SU-DHL-6 (cell line): ENCODE measurements around the gene HSPA1A.

Source experiments
- H2AFZ ChIP-seq: fragments of 200-600 bp; sonication (generic); 2 replicates; pipeline ENCODE4 v1.6.1; 2014; ENCODE audit warnings: low read depth, mild to moderate bottlenecking, moderate library complexity, mixed read lengths, antibody characterized with exemption, low read length; ENCODE audit not compliant: severe bottlenecking
- H3F3A ChIP-seq: fragments of 200-600 bp; shearing (Covaris generic); 2 replicates; pipeline ENCODE4 v1.6.0; 2016; ENCODE audit warnings: antibody characterized with exemption, mild to moderate bottlenecking; ENCODE audit not compliant: insufficient read depth
- H3K27ac ChIP-seq: fragments of 200-600 bp; sonication (generic); 2 replicates; pipeline ENCODE4 v1.5.1; 2016; ENCODE audit warnings: low read depth, mild to moderate bottlenecking, low read length, moderate library complexity, mixed read lengths
- H3K27me3 ChIP-seq: fragments of 200-600 bp; sonication (generic), shearing (Covaris generic); 2 replicates; pipeline ENCODE4 v1.6.0; 2014; ENCODE audit warnings: mild to moderate bottlenecking, low read length
- H3K36me3 ChIP-seq: fragments of 200-600 bp; sonication (generic); 2 replicates; pipeline ENCODE4 v1.6.1; 2014; ENCODE audit warnings: mild to moderate bottlenecking, low read length, mixed read lengths
- H3K4me2 ChIP-seq: fragments of 300-600, 200-600 bp; shearing (Covaris generic), sonication (generic); 2 replicates; pipeline ENCODE4 v1.6.0; 2014; ENCODE audit warnings: low read length, low read depth, mild to moderate bottlenecking; ENCODE audit not compliant: poor library complexity, severe bottlenecking
- H3K4me3 ChIP-seq: fragments of 200-600 bp; sonication (generic); 2 replicates; pipeline ENCODE4 v1.5.1; 2014; ENCODE audit warnings: antibody characterized with exemption, low read length, mild to moderate bottlenecking, mixed read lengths; ENCODE audit not compliant: insufficient read depth, poor library complexity, severe bottlenecking
- H3K79me2 ChIP-seq: fragments of 200-600 bp; sonication (generic); 2 replicates; pipeline ENCODE4 v1.6.1; 2014; ENCODE audit warnings: mild to moderate bottlenecking, low read length, moderate library complexity; ENCODE audit not compliant: insufficient read depth
- H3K9ac ChIP-seq: fragments of 200-600 bp; sonication (generic); 2 replicates; pipeline ENCODE4 v1.7.0; 2014; ENCODE audit warnings: mild to moderate bottlenecking, low read length
- H3K9me2 ChIP-seq: fragments of 200-600 bp; sonication (generic); replicated peaks from 2 replicates; pipeline ENCODE4 v1.6.1; 2014; ENCODE audit warnings: low read length; ENCODE audit not compliant: insufficient read depth
- H3K9me3 ChIP-seq: fragments of 200-600 bp; sonication (generic); 2 replicates; pipeline ENCODE4 v1.6.1; 2014; ENCODE audit warnings: low read length, mixed read lengths; ENCODE audit not compliant: insufficient read depth
- H4K20me1 ChIP-seq: fragments of 200-600 bp; sonication (generic); 2 replicates; pipeline ENCODE4 v1.6.1; 2014; ENCODE audit warnings: low read depth, mild to moderate bottlenecking, antibody characterized with exemption, low read length, moderate library complexity, mixed read lengths
- EZH2phosphoT487 ChIP-seq: fragments of 200-600 bp; sonication (generic), shearing (Covaris generic); conservative IDR thresholded peaks from 2 replicates; pipeline ENCODE4 v1.6.1; 2018; ENCODE audit warnings: mild to moderate bottlenecking, antibody characterized with exemption, low read length, moderate library complexity, mixed read lengths
- TF ChIP-seq, protein P1 (sequence below): fragments of 200-600 bp; sonication (generic); IDR thresholded peaks from one replicate; pipeline ENCODE4 v1.5.1; 2017; ENCODE audit warnings: antibody characterized with exemption, mild to moderate bottlenecking, low read length, moderate library complexity; ENCODE audit not compliant: insufficient read depth, poor library complexity, severe bottlenecking

Gene HSPA1A

GRCh38 chr6:31767096-31767645, 48.2 kb upstream of the HSPA1A start:
- no peaks in the 10 kb centered on the region for H3K79me2 ChIP-seq
- H2AFZ ChIP-seq: no peak overlapping the region
- TF ChIP-seq, protein P1, sequence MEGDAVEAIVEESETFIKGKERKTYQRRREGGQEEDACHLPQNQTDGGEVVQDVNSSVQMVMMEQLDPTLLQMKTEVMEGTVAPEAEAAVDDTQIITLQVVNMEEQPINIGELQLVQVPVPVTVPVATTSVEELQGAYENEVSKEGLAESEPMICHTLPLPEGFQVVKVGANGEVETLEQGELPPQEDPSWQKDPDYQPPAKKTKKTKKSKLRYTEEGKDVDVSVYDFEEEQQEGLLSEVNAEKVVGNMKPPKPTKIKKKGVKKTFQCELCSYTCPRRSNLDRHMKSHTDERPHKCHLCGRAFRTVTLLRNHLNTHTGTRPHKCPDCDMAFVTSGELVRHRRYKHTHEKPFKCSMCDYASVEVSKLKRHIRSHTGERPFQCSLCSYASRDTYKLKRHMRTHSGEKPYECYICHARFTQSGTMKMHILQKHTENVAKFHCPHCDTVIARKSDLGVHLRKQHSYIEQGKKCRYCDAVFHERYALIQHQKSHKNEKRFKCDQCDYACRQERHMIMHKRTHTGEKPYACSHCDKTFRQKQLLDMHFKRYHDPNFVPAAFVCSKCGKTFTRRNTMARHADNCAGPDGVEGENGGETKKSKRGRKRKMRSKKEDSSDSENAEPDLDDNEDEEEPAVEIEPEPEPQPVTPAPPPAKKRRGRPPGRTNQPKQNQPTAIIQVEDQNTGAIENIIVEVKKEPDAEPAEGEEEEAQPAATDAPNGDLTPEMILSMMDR: no peak
- no peak for TF ChIP-seq EZH2phosphoT487
- H4K20me1 ChIP-seq: no peaks in the 10 kb centered on the region
- H3K27ac ChIP-seq: no peak overlapping the region
- H3K36me3 ChIP-seq: peaks cover 5% of the 10 kb centered on the region; the same call in 1 of the 2 replicates
- H3K27me3 ChIP-seq: no peaks in the 10 kb centered on the region
- H3K9ac ChIP-seq: no peak overlapping the region
- H3K4me3 ChIP-seq: no peak overlapping the region
- H3K4me2 ChIP-seq: no peak overlapping the region
- peaks cover 8% of the 10 kb centered on the region for H3F3A ChIP-seq
- no peaks in the 10 kb centered on the region for H3K9me2 ChIP-seq
- H3K9me3 ChIP-seq: no peaks in the 10 kb centered on the region

GRCh38 chr6:31768363-31769257, 46.7 kb upstream of the HSPA1A start:
- no peak overlapping the region for H3K4me3 ChIP-seq
- no peaks in the 10 kb centered on the region for H4K20me1 ChIP-seq
- no peaks in the 10 kb centered on the region for H3K27me3 ChIP-seq
- no peak overlapping the region for H3K9ac ChIP-seq
- H3K4me2 ChIP-seq: no peak overlapping the region
- no peaks in the 10 kb centered on the region for H3K9me3 ChIP-seq
- TF ChIP-seq EZH2phosphoT487: no peak
- TF ChIP-seq, protein P1: no peak
- no peak overlapping the region for H2AFZ ChIP-seq
- no peak overlapping the region for H3K27ac ChIP-seq
- H3F3A ChIP-seq: peaks cover 8% of the 10 kb centered on the region
- no peaks in the 10 kb centered on the region for H3K79me2 ChIP-seq
- no peaks in the 10 kb centered on the region for H3K36me3 ChIP-seq
- H3K9me2 ChIP-seq: no peaks in the 10 kb centered on the region

DNA sequence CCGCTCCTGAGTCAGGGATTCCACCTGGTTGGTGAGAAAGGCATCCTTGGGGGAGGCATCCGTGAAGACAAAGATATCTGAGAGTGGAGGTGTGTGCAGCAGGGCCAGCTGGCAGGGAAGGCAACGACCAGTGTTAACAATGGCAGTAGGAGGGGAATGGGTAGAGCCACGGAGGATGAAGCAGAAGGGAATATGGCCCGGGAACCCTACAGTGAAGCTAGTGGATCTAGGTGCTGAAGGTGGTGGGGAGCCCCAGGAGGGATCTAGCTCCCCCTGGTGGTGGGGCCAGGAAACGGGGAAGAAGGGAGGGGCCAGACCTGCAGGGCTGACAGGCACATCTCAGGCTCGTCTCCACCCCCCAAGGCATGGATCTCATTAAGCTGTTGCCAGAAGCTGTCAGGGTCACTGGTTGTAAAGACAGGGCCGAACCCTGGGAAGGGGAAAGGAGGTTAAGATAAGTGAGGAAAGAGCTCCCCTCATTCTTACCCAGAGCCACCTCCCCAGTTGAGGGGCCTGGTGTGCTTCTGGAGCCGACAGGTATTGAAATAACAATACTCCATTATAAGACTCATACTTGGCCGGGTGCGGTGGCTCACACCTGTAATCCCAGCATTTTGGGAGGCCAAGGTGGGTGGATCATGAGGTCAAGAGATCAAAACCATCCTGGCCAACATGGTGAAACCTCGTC, 45.5 kb upstream of the HSPA1A start:
- Histone ChIP-seq H3K4me3 (no peak overlapping the region), H3K4me2 (no peak overlapping the region), H3K27me3 (no peaks in the 10 kb centered on the region), H4K20me1 (no peaks in the 10 kb centered on the region), H3K27ac (no peak overlapping the region), H3K36me3 (no peaks in the 10 kb centered on the region), H3K79me2 (no peaks in the 10 kb centered on the region), H2AFZ (no peak overlapping the region), H3F3A (no peaks in the 10 kb centered on the region; the same call in 1 of the 2 replicates), H3K9me3 (no peaks in the 10 kb centered on the region), H3K9ac (no peak overlapping the region), H3K9me2 (no peaks in the 10 kb centered on the region)
- TF ChIP-seq, protein P1: peak; percentile 98
- no peak for TF ChIP-seq EZH2phosphoT487
